GM21390 (cell line): Measurements from ENCODE around the gene MDN1.

Experiments used
- ATAC-seq: cut with Tn5 transposase; IDR thresholded peaks from one replicate; pipeline ENCODE4 v1.9.1; 2021; ENCODE audit not compliant: unreplicated experiment

MDN1 gene

DNA sequence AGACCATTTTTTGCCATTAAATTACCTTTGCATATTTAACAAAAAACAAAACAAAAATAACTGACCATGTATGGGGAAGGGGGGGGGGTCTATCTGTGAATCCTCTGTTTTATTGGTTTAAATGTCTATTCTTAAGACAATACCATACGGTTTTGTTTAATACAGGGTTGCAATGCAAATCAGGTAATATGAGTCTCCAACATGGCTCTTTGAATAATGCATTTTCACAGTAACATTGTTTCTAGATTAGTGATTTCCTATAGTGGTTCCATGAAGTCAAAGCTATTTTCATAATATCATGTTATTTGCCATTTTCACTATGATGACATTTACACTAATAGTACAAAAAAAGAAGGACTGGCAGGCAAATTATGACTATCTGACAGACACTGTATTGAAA lies 116.3 kb downstream of the MDN1 start:
- no peak for ATAC-seq

DNA sequence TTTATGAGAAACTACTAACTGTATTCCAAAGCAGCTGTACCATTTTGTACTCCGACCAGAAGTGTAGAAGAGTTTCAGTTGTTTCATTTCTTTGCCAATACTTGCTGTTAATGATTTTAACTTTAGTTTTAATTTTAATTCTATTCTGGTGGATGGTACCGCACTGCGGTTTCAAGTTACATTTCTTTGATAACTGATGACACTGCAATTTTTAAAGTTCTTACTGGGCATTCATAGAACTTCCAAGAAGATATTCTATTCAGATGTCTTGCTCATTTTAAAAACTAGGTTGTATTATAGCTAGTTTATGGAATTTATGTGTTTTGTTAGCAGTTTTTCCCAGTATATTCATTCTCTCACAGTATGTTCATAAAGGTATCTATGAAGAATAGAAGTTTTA lies 117.2 kb downstream of the MDN1 start:
- no peak for ATAC-seq

DNA sequence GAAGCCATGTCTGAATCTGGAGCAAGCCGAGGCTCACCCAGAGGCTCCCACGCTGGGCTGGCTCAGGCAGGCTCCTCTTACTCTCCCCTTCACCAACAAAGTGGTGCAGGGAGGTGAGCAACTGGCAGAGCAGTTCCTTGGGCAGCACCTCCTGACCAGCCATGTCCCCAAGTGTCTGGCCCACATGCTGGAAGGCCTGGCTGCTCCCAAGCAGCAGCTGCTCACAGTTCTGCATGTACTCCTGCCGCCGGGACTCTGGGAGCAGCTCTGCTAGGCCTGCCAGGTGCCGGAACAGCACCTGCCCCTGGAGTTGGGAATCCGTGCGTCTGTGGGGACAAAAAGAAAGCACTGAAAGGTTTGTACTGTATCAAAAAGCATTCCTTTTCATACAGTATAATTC lies 123.9 kb downstream of the MDN1 start:
- no peak for ATAC-seq

DNA sequence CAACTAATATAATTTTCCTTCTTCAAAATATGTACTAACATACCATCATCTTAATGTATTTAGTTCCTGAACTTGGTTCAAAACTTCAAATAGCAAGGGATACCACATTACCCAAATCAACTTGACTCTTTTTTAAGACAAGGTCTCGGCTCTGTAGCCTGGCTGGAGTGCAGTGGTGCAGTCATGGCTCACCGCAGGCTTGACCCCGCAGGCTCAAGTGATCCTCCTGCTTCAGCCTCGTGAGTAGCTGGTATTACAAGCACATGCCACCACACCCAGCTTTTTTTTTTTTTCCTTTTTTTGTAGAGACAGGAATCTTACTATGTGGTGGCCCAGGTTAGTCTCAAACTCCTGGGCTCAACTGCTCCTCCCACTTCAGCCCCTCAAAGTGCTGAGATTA lies 125.2 kb downstream of the MDN1 start:
- ATAC-seq: no peak

DNA sequence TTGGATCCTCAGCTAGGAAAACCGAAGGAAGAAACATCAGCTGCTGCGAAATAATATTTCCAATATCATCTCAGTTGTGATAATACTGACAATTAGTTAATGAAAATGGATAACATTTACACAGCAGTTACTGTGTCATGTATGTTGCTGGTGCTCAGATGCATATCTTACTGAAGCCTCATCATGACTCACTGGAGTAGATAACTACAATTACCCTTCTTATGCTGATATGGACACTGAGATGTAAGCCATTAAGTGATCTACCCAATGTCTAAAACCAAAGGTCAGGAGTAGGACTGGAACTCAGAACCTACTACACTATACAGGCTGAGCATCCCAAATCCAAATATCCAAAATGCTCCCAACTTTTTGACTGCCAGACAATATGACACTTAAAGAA lies 126.4 kb downstream of the MDN1 start:
- ATAC-seq: no peak

DNA sequence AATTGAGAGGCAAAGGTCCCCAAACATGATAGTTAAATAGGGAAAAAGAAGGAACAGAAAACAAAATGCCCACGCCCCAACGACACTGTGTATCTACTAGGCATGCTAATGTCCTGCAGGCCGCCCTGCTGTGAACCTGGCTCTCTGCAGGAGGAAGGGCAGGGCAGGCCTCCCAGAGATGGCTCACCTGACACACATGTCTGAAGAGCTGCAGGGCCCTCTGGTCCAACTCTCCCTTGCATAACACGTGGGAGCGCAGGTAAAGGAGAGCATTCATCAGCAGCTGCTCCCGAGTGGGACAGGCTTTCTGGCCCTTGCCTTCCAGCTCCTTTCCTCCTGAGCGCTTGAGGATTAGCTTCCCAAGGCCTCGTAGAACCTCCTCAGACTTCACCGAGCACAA lies 127.3 kb downstream of the MDN1 start:
- ATAC-seq: no peak

DNA sequence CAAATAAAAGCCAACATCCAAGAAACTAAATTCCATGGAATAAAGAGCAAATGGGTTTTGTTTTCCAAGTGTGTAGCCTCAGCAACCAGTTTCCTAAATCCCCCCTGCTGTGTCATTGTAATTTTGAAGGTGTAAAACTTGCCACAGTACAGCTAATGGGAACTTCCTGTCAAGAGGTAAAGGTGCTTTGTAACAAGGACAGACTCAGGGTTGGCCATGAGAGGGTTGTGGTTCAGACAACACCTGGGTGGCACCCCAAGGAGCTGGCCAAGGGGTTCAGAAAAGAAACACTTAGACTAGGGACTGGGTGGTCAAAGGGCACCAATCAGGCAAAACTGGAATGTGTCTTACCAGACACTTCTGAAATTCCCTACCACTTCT lies 128.7 kb downstream of the MDN1 start:
- no peak for ATAC-seq

DNA sequence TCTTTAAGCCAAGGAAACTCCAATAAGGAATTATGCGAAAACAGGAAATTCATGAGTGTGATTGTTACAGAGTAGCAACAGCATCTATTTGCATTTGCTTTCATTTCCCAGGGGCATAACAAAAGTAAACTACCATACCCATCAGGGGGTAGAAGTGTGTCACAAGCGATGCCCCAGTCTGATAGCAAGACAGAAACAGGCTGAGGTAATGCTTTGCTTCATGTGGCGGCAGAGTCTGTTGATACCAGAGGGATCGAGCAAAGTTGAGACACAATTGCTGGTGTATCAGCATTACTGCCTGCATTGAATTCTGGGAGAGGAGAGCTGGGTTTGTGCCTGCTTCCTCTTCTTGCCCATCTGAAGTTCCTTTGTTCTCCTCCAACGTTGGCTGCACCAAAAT lies 129.9 kb downstream of the MDN1 start:
- ATAC-seq: no peak

DNA sequence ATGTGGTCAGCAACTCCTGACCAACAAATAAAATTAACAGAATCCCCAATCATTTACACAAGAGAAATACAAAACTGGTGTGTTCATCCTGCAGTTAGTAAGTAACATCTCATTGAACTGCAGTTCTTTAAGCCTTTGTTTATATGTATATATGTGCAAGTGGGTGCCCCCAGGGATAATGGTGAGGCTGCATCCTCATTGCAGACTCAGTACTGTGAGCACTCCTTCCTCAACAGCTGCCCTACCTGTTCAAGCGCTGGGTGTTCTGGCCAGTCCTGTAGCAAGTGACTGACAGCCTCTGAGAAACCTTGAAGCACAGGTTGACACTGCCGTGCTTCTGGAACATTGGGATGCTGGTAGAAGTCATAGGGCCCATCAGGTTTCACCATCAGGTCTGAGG lies 131.3 kb downstream of the MDN1 start:
- no peak for ATAC-seq

DNA sequence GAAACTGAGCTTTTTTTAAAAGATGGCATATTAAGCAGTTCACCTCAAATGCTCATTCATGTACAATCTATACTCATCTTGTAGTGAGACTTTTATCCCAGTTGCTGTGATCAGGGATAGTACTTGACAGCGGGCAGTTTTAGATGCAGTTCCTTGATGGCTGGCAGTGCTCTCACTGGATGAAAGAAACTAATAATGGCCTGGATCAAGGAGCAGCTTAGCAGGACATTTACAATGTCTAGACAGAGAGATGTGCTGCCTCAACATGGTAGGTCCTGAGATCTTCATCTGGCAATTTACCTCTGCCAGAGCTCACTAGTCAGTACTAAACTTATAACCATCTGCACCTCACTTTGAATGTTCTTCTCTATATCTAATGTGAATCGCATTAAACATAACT lies 134.3 kb downstream of the MDN1 start:
- ATAC-seq: no peak

DNA sequence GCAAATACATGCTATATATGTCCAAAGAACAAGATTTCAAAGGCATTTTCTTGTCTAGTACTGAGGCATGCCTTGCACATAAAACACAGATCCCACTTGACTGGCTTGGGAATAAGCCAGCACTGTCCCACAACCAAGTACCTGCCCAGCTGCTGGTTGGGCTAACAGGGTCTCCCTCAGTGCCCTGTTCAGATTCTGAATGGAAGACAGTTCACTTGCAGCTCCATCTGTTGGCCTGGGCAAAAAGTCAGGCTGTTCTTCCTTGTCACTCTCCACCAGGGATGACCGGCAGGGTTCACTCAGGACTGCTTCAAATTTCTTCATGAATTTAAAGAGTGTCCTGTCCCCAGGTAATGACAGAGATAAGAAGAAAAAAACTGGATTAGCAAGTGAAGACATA lies 136.6 kb downstream of the MDN1 start:
- no peak for ATAC-seq

DNA sequence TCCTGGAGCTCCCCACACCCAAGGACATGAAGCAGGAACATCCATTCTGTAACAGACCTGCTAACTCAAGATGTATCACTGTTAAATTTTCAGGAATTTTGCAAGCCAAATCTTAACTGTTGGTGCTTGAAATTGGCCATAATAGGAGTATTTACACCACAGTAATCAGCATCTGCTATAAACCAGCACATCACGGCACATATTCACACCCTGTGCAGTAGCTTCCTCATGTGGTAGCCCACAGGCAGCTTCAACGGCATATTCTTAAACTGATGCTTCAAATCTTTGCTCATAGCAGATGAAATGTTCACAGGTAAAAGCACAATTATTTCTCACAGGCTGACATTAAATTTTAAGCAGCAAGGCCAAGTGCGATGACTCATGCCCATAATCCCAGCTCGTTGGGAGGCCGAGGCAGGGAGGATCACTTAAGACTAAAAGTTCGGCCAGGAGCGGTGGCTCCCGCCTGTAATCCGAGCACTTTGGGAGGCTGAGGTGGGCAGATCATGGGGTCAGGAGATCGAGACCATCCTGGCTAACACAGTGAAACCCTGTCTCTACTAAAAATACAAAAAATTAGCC lies 137.5 kb downstream of the MDN1 start:
- ATAC-seq: no peak

DNA sequence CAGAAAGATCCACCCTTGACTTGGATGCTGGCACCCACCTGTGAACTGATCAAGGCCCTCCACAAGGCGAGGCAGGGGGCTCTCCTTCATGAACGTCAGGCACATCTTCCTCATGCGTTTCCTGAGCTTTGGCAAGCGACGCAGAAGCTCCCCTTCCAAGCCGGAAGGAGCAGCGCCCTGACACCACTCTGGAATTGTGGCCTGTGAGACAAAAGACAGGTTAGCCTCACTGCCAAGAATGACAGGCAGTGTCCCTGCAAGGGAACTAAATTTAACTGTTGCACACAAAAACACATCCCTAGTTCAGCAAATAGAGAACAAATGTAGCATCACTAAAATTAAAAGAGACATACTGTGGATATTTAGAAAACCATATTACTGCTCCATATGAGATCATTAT lies 139.0 kb downstream of the MDN1 start:
- ATAC-seq: no peak

DNA sequence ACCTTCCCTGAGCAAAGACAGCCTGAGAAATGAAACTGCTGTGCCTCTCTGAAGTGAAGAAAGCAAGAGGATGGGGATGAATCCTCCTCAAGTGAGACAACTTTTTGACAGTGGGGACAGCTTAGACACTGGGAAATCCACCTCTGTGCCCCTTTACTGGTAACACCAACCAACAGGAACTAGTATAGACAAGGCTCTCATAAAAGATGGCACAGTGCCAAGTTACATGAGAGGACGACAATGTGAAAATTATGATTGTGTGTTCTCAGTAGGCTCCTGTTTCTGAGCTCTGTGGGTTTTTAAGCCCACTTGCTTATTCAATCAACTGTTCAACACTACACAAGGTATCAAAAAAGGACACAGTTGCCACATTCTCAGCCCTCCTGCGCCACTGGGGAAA lies 139.4 kb downstream of the MDN1 start:
- ATAC-seq: no peak

DNA sequence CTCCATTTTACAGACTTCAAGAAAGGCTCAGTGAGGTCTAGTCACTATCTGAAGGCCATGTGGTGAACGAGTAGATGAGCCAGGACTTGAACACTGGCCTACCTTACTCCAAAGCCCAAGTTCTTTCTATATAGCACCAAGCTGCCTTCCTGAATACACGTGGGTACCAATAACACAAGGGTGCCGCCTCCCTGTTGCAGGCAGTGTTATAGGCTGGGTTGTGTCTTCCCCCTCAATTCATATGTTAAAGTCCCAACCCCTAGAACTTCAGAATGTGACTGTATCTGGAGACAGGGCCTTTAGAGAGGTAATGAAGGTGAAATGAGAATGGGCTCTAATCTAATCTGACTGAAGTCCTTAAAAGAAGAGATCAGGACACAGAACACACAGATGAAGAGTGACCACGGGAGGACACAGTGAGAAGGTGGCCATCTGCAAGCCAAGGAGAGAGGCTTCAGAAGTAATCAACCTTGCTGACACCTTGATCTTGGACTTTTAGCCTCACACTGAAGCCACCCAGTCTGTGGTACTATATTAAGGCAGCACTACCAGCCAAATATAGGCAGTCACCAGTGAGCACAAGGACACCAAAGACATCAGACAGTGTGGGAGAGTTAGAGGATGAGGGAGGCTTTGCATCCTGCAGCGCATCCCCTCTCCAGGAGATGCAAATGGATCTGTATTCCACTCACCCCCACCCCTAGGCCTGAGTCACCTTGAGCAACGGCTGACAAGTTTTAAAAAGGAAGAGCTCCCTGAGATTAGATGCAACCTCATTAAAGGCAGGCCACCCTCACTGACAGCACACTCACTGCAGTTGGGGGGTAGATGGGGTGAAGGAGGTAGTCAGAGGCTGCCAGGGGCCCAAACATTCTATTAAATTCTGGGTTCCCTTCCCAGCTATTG lies 140.1 kb downstream of the MDN1 start:
- no peak for ATAC-seq

DNA sequence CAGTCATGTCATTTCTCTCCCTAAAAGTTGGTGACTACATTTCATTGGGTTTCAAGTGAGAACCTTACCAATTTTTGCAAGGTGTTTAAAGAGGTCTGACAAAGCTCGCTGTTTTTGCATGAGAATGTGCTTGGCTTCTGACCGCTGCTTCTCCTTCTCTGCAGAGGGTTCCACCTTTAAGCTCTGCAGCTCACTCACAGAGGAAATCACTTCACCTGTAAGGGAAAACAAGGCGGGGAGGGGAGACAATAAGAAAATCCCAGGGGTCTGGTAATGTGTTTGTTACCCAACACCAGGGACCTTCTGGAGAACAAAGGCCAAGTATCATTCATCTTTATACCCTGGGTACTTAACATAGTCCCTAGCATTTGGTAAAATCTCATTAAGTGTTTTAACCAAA lies 141.1 kb downstream of the MDN1 start:
- ATAC-seq: no peak

DNA sequence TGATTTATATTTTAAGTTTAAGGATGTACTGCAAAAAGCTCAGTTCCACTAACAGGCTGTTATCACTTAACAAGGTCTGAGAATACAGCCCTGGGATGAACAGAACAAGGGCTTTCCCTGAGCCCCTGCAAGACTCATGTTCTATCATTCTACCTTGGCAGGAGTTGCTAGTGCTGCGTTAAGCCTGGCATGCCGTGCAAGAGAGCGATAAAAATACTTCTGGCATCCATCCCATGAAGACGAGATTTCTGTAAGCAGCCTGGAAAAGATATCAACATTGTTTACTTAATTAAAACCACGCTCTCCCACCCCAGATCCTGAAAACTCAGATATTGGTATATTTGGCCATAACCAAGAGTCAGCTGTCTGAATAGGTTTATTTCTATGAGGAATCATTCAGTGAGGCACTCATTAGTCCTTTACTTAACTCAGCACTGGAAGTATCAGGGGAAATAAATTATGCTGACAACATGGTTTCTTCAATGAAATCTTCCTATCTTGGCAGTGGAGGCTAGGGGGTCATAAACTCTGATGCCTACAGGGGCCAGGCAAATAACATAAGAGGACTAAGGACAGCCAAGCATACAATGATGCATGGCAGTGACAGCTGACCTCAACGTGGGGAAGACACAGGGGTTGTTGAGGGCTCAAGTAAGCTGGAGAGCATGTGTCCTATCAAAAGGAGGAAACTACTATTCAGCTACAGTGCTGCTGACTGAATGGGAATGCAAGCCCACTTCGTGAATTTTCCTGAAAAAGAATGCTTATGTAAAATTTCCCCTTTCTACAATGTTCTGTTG lies 143.4 kb downstream of the MDN1 start:
- no peak for ATAC-seq

DNA sequence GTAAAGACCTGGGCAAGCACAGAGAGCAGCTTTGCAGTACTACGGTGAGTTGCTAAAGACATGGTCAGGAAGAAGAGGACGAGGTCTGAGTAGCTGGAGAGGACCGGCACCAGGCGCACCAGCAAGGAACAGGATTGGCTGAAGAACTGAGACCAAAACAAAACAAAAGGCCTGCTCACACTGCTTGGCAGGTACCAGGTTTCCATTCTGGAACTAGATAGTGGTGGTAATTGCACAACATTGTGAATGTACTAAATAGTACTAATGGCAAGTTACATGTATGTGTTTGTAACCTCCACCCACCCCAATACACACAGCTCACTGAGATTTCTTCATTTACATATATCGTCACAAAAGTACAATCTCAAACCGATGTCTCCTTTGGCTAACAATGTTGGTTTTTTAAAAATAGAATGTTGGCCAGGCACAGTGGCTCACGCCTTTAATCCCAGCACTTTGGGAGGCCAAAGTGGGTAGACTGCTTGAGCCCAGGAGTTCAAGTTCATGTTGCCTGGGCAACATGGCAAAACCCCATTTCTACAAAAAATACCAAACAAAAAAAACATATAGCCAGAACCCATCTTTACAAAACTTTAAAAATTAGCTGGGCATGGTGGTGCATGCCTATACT lies 148.5 kb downstream of the MDN1 start:
- ATAC-seq: no peak

DNA sequence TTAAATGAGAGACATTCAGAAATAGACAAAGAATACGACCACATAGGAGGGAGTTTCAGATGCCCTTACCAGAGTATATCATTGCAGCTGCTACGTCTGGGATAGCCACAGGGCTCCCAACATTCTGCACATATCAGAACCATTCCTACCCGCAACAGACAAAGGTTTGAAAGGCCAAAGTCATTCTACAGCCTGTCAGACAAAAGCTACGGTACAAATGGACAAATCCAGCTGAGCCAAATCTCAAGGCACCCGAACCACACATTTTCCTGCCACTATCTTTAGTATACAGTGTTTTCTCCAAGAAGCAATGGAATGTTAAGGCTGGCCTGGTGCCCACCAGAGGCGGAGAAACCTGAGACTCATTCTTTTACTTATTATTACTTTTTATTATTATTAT lies 150.6 kb downstream of the MDN1 start:
- ATAC-seq: no peak

DNA sequence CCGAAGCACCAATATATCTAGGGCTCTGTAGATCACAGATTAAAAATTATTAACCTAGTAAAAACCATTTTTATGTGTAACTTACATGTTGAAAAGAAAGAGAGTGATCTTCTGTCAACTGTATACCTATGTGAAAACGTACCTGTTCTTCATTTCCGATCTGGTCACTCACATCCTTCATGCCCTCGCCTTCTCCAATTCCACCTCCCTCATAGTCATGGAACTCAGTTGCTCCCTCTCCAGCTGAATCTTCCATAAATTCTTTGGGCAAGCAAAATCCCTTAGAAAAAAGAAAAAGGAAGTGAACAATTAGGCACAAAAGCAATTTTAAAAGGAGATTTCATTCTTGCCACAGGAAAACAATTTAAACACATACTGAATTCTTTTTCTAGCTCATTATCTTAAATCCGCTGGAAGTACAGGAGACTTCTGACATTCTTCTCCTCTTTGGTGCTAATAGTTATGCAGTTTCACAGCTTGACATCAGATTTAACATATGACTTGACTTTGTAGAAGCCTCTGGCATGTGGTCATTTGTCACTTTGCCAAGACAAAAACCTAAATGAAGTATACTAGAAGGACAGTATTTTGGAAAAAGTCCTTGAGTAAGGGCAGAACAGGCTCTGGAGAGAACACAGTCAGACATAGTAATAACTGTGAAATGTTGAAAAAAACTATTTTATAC lies 151.6 kb downstream of the MDN1 start:
- no peak for ATAC-seq

DNA sequence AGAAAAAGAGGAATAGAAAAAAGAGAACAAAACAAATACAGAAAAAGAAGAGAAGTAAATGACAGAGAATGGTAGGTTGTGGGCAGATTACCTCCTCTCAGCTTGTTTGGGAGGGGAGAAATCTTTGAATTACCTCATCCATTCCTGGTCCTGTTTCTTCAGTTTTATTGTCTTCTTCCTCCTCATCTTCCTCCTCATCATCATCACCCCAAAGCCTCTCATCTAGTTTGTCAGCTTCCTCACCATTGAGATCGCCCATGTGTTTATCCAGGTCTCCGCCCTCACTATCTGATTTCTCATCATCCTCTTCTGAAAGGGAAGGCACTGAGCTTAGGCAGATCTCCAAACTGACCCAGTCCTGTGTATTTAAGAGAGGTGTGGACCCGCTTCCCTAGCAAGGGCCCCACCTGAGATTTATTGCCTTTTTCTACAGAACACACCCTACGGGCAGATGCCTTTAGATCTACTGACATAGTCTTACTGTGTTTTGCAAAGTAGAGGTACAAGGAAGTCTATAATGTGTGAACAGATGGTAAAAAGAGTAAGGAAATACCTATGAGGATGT lies 156.9 kb downstream of the MDN1 start:
- no peak for ATAC-seq
